Left lung (tissue), 10 donors: ENCODE data around the gene PATL2. TPM values are rescaled to one million over a fixed set of nuclear protein-coding genes. Genes with fewer than 3 reads are reported as not detected.
A peak's percentile ranks its signal among the peaks of the same experiment; 100 is the strongest.
"Not testable (repeated sequence)": the region's sequence is repeated elsewhere in the genome, so short reads cannot be mapped to it uniquely, and the experiment has no call there.

Experiments used
- ATAC-seq: fragments of 200-7000 bp; cut with Tn5 transposase; one replicate; pipeline ENCODE4 v1.9.1; 2020; ENCODE audit warnings: moderate library complexity
- DNase-seq, 4 donors: peaks; one replicate each; pipeline ENCODE4 v3.0.0-alpha.2; 2013 to 2020
- H3K27ac ChIP-seq, 2 donors: fragments of 200-600 bp; sonication (generic) in 1 of 2; one replicate each; pipeline versions ENCODE4 v1.5.0 to v1.8.0; 2020 to 2021
- H3K27me3 ChIP-seq, 2 donors: fragments of 200-600 bp; sonication (generic) in 1 of 2; one replicate each; pipeline versions ENCODE4 v1.5.0 to v1.8.0; 2020 to 2021
- H3K36me3 ChIP-seq, 2 donors: fragments of 200-600 bp; sonication (generic) in 1 of 2; one replicate each; pipeline versions ENCODE4 v1.5.0 to v1.8.0; 2020 to 2021
- H3K4me1 ChIP-seq, 2 donors: fragments of 200-600 bp; one replicate each; pipeline ENCODE4 v1.8.0; 2021
- H3K4me3 ChIP-seq, 2 donors: fragments of 200-600 bp; sonication (generic) in 1 of 2; one replicate each; pipeline versions ENCODE4 v1.5.0 to v1.8.0; 2020 to 2021; ENCODE audit warnings: mild to moderate bottlenecking in 1 of 2
- H3K9me3 ChIP-seq, 2 donors: fragments of 200-600 bp; sonication (generic) in 1 of 2; one replicate each; pipeline versions ENCODE4 v1.5.0 to v1.8.0; 2020 to 2021
- intact Hi-C, 2 donors: fragments of 100-400 bp; cut with DNase I; formaldehyde crosslinking; loops; one replicate each; pipeline versions ENCODE4 v1.11.2 to v1.14.2; 2022
- polyA plus RNA-seq, 6 donors: library from polyadenylated mRNA; unstranded; fragments of 120-200 nt; gene quantifications; one replicate each; pipeline ENCODE4 v1.2.1, GENCODE V29; 2013; ENCODE audit not compliant: insufficient read length in 6 of 6
- total RNA-seq, 2 donors: library from RNA; stranded (reverse); fragmentation: NEBNext Ultra II Directional; extraction: Animal tissue kit (Norgen Biotek cat#: 25700); gene quantifications; one replicate each; pipeline ENCODE4 v1.2.1, GENCODE V29; 2021
- TF ChIP-seq, protein P1 (sequence below), 2 donors: fragments of 200-600 bp; sonication (generic) in 1 of 2; IDR thresholded peaks; one replicate each; pipeline versions ENCODE4 v1.5.0 to v1.8.0; 2021; ENCODE audit warnings: antibody characterized with exemption in 2 of 2
- donor health status: DM: no; HTN: yes; CAD: no.
- donor health status: DM: no; HTN: no; CAD: no.

PATL2 gene
- total and polyA plus RNA-seq, 8 donors = 0.88 to 3.8 (median 1.1) TPM

DNA sequence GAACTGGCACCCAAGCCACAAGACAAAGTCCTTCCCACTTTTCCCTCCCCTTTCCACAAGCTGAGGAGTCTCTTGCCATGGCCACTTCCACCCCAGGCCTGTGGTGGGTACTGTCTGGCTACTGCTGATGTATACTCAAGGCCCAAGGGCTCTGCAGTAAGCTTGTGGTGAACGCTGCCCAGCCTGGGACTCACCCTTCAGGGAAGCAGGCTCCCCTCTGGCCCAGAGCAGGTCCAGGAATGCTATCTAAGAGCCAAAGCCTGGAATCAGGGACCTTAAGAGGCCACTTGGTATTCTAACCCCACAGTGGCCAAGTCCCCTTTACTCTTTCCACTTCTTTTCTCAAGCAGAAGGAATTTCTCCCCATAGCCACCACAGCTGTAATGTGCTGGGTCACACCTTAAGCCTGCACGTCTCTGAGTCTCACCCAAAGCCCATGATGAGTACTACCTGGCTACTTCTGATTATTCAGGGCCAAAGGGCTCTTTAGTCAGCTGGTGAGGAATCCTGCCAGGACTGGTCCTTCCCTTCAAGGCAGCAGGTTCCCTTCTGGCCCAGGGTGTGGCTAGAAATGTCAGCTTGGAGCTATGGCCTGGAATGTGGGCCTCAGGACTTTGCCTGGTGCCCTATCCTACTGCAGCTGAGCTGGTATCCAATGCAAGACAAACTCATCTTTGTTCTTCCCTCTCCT, 4.0 kb downstream of the PATL2 start:
- TF ChIP-seq, protein P1, sequence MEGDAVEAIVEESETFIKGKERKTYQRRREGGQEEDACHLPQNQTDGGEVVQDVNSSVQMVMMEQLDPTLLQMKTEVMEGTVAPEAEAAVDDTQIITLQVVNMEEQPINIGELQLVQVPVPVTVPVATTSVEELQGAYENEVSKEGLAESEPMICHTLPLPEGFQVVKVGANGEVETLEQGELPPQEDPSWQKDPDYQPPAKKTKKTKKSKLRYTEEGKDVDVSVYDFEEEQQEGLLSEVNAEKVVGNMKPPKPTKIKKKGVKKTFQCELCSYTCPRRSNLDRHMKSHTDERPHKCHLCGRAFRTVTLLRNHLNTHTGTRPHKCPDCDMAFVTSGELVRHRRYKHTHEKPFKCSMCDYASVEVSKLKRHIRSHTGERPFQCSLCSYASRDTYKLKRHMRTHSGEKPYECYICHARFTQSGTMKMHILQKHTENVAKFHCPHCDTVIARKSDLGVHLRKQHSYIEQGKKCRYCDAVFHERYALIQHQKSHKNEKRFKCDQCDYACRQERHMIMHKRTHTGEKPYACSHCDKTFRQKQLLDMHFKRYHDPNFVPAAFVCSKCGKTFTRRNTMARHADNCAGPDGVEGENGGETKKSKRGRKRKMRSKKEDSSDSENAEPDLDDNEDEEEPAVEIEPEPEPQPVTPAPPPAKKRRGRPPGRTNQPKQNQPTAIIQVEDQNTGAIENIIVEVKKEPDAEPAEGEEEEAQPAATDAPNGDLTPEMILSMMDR (IDR thresholded peaks at IDR 0.05) = no peak
- peaks cover 0 to 11% of the 10 kb centered on the region in 2 donors for H3K9me3 ChIP-seq
- H3K36me3 ChIP-seq = no peaks in the 10 kb centered on the region
- H3K27me3 ChIP-seq = no peaks in the 10 kb centered on the region
- H3K4me3 ChIP-seq = no peak overlapping the region
- ATAC-seq (peak; percentile 46), DNase-seq (peak in 1 of 4 donors; percentile 80)
- intact Hi-C loops = no loop called here
- peaks cover 3 to 18% of the 10 kb centered on the region in 2 donors for H3K4me1 ChIP-seq
- H3K27ac ChIP-seq = peak overlapping the region; percentile 35 to 49

DNA sequence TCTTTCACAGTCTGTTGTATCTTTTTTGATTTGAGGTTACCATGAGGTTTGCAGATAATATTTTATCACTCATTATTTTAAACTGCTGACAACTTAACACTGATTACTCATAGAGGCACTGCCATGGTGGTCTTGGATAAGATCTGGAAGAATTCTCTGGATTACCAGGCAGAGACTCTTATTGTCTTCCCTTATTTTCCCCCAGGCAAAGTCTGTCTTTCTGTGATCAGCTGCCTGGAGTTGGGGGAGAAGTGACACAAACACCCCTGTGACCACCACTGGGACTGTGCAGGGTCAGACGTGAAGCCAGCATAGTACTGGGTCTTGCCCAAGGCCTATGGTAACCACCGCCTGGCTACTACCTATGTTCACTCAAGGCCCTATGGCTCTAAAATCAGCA, 4.7 kb downstream of the PATL2 start:
- ATAC-seq = no peak
- H3K9me3 ChIP-seq = peaks cover 0 to 15% of the 10 kb centered on the region in 2 donors
- peaks cover 3 to 18% of the 10 kb centered on the region in 2 donors for H3K4me1 ChIP-seq
- peak overlapping the region; percentile 35 to 49 for H3K27ac ChIP-seq
- TF ChIP-seq, protein P1 (IDR thresholded peaks at IDR 0.05) = no peak
- H3K4me3 ChIP-seq = no peak overlapping the region
- intact Hi-C loops = no loop called here
- DNase-seq = no peak
- no peaks in the 10 kb centered on the region for H3K27me3 ChIP-seq
- no peaks in the 10 kb centered on the region for H3K36me3 ChIP-seq

DNA sequence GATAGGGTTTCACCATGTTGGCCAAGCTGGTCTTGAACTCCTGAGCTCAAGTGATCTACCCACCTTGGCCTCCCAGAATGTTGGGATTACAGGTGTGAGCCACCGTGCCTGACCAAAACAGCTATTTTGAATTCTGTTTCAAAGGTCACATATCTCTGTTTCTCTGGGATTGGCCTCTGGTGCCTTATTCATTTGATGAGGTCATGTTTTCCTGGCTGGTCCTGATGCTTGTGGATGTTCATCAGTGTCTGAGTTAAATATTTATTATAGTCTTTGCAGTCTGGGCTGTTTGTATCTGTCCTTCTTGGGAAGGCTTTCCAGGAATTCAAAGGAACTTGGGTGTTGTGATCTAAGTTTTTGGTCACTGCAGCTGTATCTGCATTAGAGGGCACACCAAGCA, 5.1 kb downstream of the PATL2 start:
- no peak for ATAC-seq
- intact Hi-C loops = no loop called here
- Histone ChIP-seq H3K27ac (no peak overlapping the region), H3K36me3 (no peaks in the 10 kb centered on the region), H3K4me3 (no peak overlapping the region), H3K27me3 (no peaks in the 10 kb centered on the region), H3K4me1 (peaks cover 3 to 18% of the 10 kb centered on the region in 2 donors), H3K9me3 (peaks cover 0 to 17% of the 10 kb centered on the region in 2 donors)
- TF ChIP-seq, protein P1 (IDR thresholded peaks at IDR 0.05) = no peak
- no peak for DNase-seq

DNA sequence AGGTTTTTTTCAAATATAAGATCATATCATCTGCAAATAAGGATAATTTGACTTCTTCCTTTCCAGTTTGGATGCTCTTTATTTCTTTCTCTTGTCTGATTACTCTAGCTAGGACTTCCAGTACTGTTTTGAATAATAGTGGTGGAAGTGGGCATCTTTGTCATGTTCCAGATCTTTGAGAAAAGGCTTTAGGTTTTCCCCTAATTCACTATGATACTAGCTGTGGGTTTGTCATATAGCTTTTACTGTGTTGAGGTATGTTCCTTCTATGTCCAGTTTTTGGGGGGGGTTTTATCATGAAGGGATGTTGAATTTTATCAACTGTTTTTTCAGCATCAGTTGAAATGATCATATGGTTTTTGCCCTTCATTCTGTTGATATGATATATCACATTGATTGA, 10.4 kb downstream of the PATL2 start:
- intact Hi-C loops = not testable (repeated sequence)

DNA sequence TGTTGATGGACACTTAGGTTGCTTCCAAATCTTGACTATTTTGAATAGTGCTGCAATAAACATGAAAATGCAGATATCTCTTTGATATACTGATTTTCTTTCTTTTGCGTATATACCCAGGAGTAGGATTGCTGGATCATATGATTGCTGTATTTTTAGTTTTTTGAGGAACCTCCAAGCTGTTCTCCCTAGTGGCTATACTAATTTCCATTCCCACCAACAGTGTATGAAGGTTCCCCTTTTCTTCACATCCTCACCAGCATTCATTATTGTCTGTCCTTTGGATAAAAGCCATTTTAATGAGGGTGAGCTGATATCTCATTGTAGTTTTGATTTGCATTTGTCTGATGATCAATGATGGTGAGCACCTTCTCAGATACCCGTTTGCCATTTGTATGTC, 12.5 kb downstream of the PATL2 start:
- no peak for DNase-seq
- Histone ChIP-seq H3K4me3 (no peak overlapping the region), H3K36me3 (no peaks in the 10 kb centered on the region), H3K27me3 (no peaks in the 10 kb centered on the region), H3K27ac (no peak overlapping the region), H3K9me3 (peaks cover 0 to 20% of the 10 kb centered on the region in 2 donors), H3K4me1 (no peaks in the 10 kb centered on the region)
- intact Hi-C loops = no loop called here
- TF ChIP-seq, protein P1 (IDR thresholded peaks at IDR 0.05) = no peak
- ATAC-seq = no peak

More for the DNA sequence above, 10.4 kb downstream of the PATL2 start:
- not testable (repeated sequence) for H3K27me3 ChIP-seq, H3K27ac ChIP-seq, H3K4me1 ChIP-seq, ATAC-seq, H3K4me3 ChIP-seq, DNase-seq, H3K36me3 ChIP-seq
- H3K9me3 ChIP-seq = peaks cover 0 to 20% of the 10 kb centered on the region in 2 donors

DNA sequence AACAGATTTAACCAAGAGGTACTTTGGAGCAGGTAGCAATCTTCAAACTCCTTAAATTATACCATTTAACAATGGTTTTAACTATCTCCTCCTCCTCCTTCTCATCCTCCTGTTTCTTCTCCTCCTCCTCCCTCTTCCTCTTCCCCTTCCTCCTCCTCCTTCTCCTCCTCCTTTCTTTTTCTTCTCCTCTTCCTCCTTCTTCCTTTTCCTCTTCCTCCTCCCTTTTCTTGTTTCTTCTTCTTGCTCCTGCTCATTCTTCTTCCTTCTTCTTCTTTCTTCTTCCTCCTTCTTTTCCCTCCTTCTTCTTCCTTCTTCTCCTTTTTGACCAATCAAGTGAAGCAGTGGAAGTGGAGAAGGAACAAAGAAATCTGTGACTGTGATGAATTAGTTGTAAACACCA, 14.1 kb downstream of the PATL2 start:
- TF ChIP-seq, protein P1 (IDR thresholded peaks at IDR 0.05) = no peak
- ATAC-seq (no peak), DNase-seq (no peak)
- no peaks in the 10 kb centered on the region for H3K36me3 ChIP-seq
- H3K4me1 ChIP-seq = no peaks in the 10 kb centered on the region
- intact Hi-C loops = no loop called here
- H3K9me3 ChIP-seq = peaks cover 0 to 9% of the 10 kb centered on the region in 2 donors
- no peak overlapping the region for H3K4me3 ChIP-seq
- H3K27ac ChIP-seq = no peak overlapping the region
- no peaks in the 10 kb centered on the region for H3K27me3 ChIP-seq
